ENCODE data around the gene NOS3.
A peak's percentile ranks its signal among the peaks of the same experiment; 100 is the strongest.

Gene NOS3

DNA sequence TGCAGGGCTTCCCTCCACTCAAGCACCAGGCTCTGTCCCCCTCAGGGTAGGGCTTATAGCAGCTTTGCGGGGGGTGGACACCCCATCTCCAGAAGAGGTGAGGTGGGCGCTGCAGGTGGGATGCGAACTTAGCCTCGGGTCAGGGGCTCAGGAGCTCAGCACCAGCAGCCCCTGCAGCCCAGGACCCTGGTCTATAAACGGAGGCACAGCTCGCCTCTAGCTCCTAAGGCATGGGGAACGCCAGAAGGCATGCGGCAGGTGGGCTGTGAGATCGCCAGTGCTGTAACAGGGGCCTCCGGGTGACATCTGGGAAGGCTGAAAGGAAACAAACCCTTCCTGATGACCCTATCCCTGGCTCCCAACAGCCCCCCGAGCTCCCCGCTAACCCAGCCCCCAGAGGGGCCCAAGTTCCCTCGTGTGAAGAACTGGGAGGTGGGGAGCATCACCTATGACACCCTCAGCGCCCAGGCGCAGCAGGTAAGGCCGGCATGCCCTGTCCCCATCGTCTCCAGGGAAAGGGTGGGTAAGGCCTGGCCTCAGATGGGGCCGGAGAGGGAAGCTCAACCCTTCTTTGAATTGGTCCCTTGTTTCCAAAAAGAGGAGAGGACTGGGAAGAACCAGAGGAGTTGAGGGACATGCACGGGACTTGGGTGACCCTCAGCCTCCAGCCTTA lies 4.2 kb downstream of the NOS3 start:
- TF ChIP-seq, protein P1, sequence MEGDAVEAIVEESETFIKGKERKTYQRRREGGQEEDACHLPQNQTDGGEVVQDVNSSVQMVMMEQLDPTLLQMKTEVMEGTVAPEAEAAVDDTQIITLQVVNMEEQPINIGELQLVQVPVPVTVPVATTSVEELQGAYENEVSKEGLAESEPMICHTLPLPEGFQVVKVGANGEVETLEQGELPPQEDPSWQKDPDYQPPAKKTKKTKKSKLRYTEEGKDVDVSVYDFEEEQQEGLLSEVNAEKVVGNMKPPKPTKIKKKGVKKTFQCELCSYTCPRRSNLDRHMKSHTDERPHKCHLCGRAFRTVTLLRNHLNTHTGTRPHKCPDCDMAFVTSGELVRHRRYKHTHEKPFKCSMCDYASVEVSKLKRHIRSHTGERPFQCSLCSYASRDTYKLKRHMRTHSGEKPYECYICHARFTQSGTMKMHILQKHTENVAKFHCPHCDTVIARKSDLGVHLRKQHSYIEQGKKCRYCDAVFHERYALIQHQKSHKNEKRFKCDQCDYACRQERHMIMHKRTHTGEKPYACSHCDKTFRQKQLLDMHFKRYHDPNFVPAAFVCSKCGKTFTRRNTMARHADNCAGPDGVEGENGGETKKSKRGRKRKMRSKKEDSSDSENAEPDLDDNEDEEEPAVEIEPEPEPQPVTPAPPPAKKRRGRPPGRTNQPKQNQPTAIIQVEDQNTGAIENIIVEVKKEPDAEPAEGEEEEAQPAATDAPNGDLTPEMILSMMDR (IDR thresholded peaks at IDR 0.05; ENCODE audit: low read depth, low read length): no peak
- no peak for TF ChIP-seq EZH2phosphoT487 (IDR thresholded peaks at IDR 0.05; ENCODE audit: low read depth)
- Histone ChIP-seq H2AFZ (ENCODE audit: low read depth, low read length) (no peak overlapping the region), H3K9me3 (ENCODE audit: insufficient read depth, low read length) (peaks cover 5% of the 10 kb centered on the region; the same call in 1 of the 2 replicates), H3K4me2 (ENCODE audit: low read length) (no peak overlapping the region), H3K9ac (ENCODE audit: low read length) (no peak overlapping the region), H3K27me3 (ENCODE audit: low read depth, low read length) (no peaks in the 10 kb centered on the region), H3K36me3 (replicated peaks; ENCODE audit: low read depth, low read length) (peaks cover 3% of the 10 kb centered on the region), H3K4me1 (ENCODE audit: low read length) (no peaks in the 10 kb centered on the region), H3K4me3 (ENCODE audit: low read length) (no peak overlapping the region), H3K79me2 (ENCODE audit: low read length) (no peaks in the 10 kb centered on the region), H4K20me1 (ENCODE audit: insufficient read depth, low read length) (no peaks in the 10 kb centered on the region), H3K27ac (ENCODE audit: low read length) (no peak overlapping the region)

DNA sequence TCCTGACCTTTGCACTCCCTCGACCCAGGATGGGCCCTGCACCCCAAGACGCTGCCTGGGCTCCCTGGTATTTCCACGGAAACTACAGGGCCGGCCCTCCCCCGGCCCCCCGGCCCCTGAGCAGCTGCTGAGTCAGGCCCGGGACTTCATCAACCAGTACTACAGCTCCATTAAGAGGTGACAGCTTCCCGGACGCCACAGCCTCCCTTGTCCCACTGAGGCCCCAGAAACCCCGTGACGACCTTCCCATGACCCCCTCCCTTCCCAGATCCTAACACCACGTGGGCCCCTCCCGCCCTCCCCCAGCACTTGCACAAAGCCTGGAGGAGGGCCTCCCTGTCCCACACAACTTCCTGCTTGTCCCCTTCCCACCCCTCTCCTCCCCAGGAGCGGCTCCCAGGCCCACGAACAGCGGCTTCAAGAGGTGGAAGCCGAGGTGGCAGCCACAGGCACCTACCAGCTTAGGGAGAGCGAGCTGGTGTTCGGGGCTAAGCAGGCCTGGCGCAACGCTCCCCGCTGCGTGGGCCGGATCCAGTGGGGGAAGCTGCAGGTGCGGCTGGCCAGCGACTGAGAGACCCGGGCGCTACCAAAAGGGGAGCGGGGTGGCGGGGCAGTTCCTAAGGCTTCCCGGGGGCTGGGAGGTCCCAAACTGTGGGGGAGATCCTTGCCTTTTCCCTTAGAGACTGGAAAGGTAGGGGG lies 5.7 kb downstream of the NOS3 start:
- H4K20me1 ChIP-seq (ENCODE audit: insufficient read depth, low read length): no peaks in the 10 kb centered on the region
- H3K79me2 ChIP-seq (ENCODE audit: low read length): no peaks in the 10 kb centered on the region
- H3K9ac ChIP-seq (ENCODE audit: low read length): no peak overlapping the region
- H3K4me2 ChIP-seq (ENCODE audit: low read length): peak overlapping the region; percentile 36; the same call in 1 of the 2 replicates
- H3K4me3 ChIP-seq (ENCODE audit: low read length): peak overlapping the region; percentile 33; the same call in 1 of the 2 replicates
- TF ChIP-seq, protein P1 (IDR thresholded peaks at IDR 0.05; ENCODE audit: low read depth, low read length): no peak
- TF ChIP-seq EZH2phosphoT487 (IDR thresholded peaks at IDR 0.05; ENCODE audit: low read depth): no peak
- no peak overlapping the region for H2AFZ ChIP-seq (ENCODE audit: low read depth, low read length)
- no peaks in the 10 kb centered on the region for H3K27me3 ChIP-seq (ENCODE audit: low read depth, low read length)
- H3K36me3 ChIP-seq (replicated peaks; ENCODE audit: low read depth, low read length): no peaks in the 10 kb centered on the region
- H3K4me1 ChIP-seq (ENCODE audit: low read length): no peaks in the 10 kb centered on the region
- no peak overlapping the region for H3K27ac ChIP-seq (ENCODE audit: low read length)
- H3K9me3 ChIP-seq (ENCODE audit: insufficient read depth, low read length): no peaks in the 10 kb centered on the region

DNA sequence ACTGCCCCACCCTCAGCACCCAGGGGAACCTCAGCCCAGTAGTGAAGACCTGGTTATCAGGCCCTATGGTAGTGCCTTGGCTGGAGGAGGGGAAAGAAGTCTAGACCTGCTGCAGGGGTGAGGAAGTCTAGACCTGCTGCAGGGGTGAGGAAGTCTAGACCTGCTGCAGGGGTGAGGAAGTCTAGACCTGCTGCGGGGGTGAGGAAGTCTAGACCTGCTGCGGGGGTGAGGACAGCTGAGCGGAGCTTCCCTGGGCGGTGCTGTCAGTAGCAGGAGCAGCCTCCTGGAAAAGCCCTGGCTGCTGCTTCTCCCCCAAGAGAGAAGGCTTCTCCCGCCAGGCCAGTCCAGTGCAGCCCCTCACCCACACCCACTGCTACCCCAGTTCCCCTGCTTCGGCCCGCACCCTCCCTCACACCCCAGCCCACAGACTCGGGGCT lies 6.3 kb downstream of the NOS3 start:
- peak overlapping the region; percentile 36; the same call in 1 of the 2 replicates for H3K4me2 ChIP-seq (ENCODE audit: low read length)
- H3K4me1 ChIP-seq (ENCODE audit: low read length): no peaks in the 10 kb centered on the region
- no peak overlapping the region for H3K27ac ChIP-seq (ENCODE audit: low read length)
- no peaks in the 10 kb centered on the region for H3K27me3 ChIP-seq (ENCODE audit: low read depth, low read length)
- TF ChIP-seq, protein P1 (IDR thresholded peaks at IDR 0.05; ENCODE audit: low read depth, low read length): no peak
- TF ChIP-seq EZH2phosphoT487 (IDR thresholded peaks at IDR 0.05; ENCODE audit: low read depth): no peak
- H3K36me3 ChIP-seq (replicated peaks; ENCODE audit: low read depth, low read length): no peaks in the 10 kb centered on the region
- no peaks in the 10 kb centered on the region for H4K20me1 ChIP-seq (ENCODE audit: insufficient read depth, low read length)
- H3K9me3 ChIP-seq (ENCODE audit: insufficient read depth, low read length): no peaks in the 10 kb centered on the region
- H2AFZ ChIP-seq (ENCODE audit: low read depth, low read length): no peak overlapping the region
- peak overlapping the region; percentile 33; the same call in 1 of the 2 replicates for H3K4me3 ChIP-seq (ENCODE audit: low read length)
- no peaks in the 10 kb centered on the region for H3K79me2 ChIP-seq (ENCODE audit: low read length)
- no peak overlapping the region for H3K9ac ChIP-seq (ENCODE audit: low read length)

DNA sequence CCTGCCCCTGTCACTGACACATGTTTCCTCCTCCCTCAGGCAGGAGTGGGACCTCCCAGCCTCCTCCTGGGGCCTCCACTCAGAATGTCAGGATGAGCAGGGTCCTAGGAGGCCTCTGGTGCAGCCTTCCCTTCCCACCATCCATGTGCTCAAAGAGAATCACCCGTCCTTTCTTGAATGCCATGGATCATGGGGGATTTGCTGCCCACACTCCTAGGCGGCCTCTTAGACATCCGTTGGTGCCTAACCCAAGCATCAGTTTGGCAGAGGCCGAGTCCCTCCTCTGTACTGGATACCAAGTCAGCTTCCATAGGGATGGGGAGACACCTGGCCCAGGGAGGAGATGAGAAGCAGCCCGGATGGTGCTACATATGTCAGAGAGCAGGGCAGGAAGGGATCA lies 7.0 kb downstream of the NOS3 start:
- no peak for TF ChIP-seq EZH2phosphoT487 (IDR thresholded peaks at IDR 0.05; ENCODE audit: low read depth)
- TF ChIP-seq, protein P1 (IDR thresholded peaks at IDR 0.05; ENCODE audit: low read depth, low read length): no peak
- H3K4me2 ChIP-seq (ENCODE audit: low read length): no peak overlapping the region
- no peaks in the 10 kb centered on the region for H3K4me1 ChIP-seq (ENCODE audit: low read length)
- H3K27me3 ChIP-seq (ENCODE audit: low read depth, low read length): no peaks in the 10 kb centered on the region
- H4K20me1 ChIP-seq (ENCODE audit: insufficient read depth, low read length): no peaks in the 10 kb centered on the region
- H3K9me3 ChIP-seq (ENCODE audit: insufficient read depth, low read length): no peaks in the 10 kb centered on the region
- no peaks in the 10 kb centered on the region for H3K36me3 ChIP-seq (replicated peaks; ENCODE audit: low read depth, low read length)
- no peak overlapping the region for H3K27ac ChIP-seq (ENCODE audit: low read length)
- no peak overlapping the region for H2AFZ ChIP-seq (ENCODE audit: low read depth, low read length)
- no peak overlapping the region for H3K9ac ChIP-seq (ENCODE audit: low read length)
- no peak overlapping the region for H3K4me3 ChIP-seq (ENCODE audit: low read length)
- no peaks in the 10 kb centered on the region for H3K79me2 ChIP-seq (ENCODE audit: low read length)

All from OCI-LY3 (cell line).